NCI-H2227 (cell line): ENCODE data around the gene CHPT1.

Experiments used
- DNase-seq: peaks from one replicate; lab custom pipeline; 2025; ENCODE audit not compliant: unreplicated experiment; lab: John Stamatoyannopoulos, UW

Gene CHPT1

GRCh38 chr12:101761350-101761749 is 63.9 kb downstream of the CHPT1 start:
- no peak for DNase-seq

- DNase-seq: no peak
Measured at GRCh38 chr12:101761781-101762180, 64.3 kb downstream of the CHPT1 start.

- DNase-seq: no peak
Measured at GRCh38 chr12:101763246-101763931, 65.9 kb downstream of the CHPT1 start.

GRCh38 chr12:101764051-101764792 is 66.8 kb downstream of the CHPT1 start:
- no peak for DNase-seq

GRCh38 chr12:101767537-101767936 is 70.1 kb downstream of the CHPT1 start:
- DNase-seq: no peak

- DNase-seq: no peak
Measured at GRCh38 chr12:101768781-101769180, 71.3 kb downstream of the CHPT1 start.

- no peak for DNase-seq
Measured at GRCh38 chr12:101769865-101770264, 72.4 kb downstream of the CHPT1 start.

- no peak for DNase-seq
Measured at GRCh38 chr12:101772012-101772775, 74.8 kb downstream of the CHPT1 start.

GRCh38 chr12:101773650-101774162 is 76.3 kb downstream of the CHPT1 start:
- DNase-seq: peak; percentile 57

- DNase-seq: no peak
Measured at GRCh38 chr12:101775816-101776215, 78.4 kb downstream of the CHPT1 start.

- no peak for DNase-seq
Measured at GRCh38 chr12:101777485-101777884, 80.0 kb downstream of the CHPT1 start.

GRCh38 chr12:101777978-101778377 is 80.5 kb downstream of the CHPT1 start:
- DNase-seq: no peak
